ENCODE data around the gene EID1. TPM values are rescaled to one million over a fixed set of nuclear protein-coding genes. Genes with fewer than 3 reads are reported as not detected.

EID1 gene
- total and polyA plus RNA-seq, 2 donors (not counting 1 experiment from before 2014, with no cell fraction given) = 184 to 287 TPM

- H3K27ac ChIP-seq (ENCODE audit: insufficient read depth, low read length) = no peak overlapping the region
- no peak overlapping the region for H3K9ac ChIP-seq (ENCODE audit: insufficient read depth, low read length)
Observed at GRCh38 chr15:48875241-48875960, 2.5 kb upstream of the EID1 start.

GRCh38 chr15:48876057-48876456 lies 1.9 kb upstream of the EID1 start:
- Histone ChIP-seq H3K9ac (ENCODE audit: insufficient read depth, low read length) (no peak overlapping the region), H3K9me3 (ENCODE audit: control insufficient read depth, insufficient read depth, low read depth, low read length) (no peaks in the 10 kb centered on the region), H4K20me1 (ENCODE audit: control insufficient read depth, extremely low read depth, insufficient read depth, low read length) (no peaks in the 10 kb centered on the region), H2AFZ (ENCODE audit: low read length) (no peak overlapping the region), H3K79me2 (ENCODE audit: control insufficient read depth, insufficient read depth, low read length) (peaks cover 23% of the 10 kb centered on the region), H3K36me3 (ENCODE audit: control insufficient read depth, insufficient read depth, low read length) (no peaks in the 10 kb centered on the region), H3K4me2 (ENCODE audit: extremely low read depth, insufficient read depth, low read length) (no peak overlapping the region), H3K27ac (ENCODE audit: insufficient read depth, low read length) (no peak overlapping the region), H3K4me1 (ENCODE audit: control insufficient read depth, extremely low read depth, insufficient read depth, low read length) (peaks cover 3% of the 10 kb centered on the region), H3K4me3 (replicated peaks in 1 of 4; ENCODE audit: control extremely low read depth in 1 of 4, insufficient read depth in 1 of 4, low read depth in 3 of 4, low read length in 4 of 4) (no peak overlapping the region), H3K27me3 (ENCODE audit: control insufficient read depth, insufficient read depth, low read length) (no peaks in the 10 kb centered on the region)
- DNase-seq (ENCODE audit: low read depth in 2 of 2) = no peak
- no peak for TF ChIP-seq CTCF (conservative IDR thresholded peaks at IDR 0.05 in 1 of 2, IDR thresholded peaks at IDR 0.05 in 1 of 2; ENCODE audit: low read depth in 1 of 2, low read length in 2 of 2)
- no peak for TF ChIP-seq EZH2 (IDR thresholded peaks at IDR 0.05; ENCODE audit: low read length, missing control alignments)

More at GRCh38 chr15:48875241-48875960, 2.5 kb upstream of the EID1 start:
- no peaks in the 10 kb centered on the region for H3K9me3 ChIP-seq (ENCODE audit: control insufficient read depth, insufficient read depth, low read depth, low read length)
- no peak for DNase-seq (ENCODE audit: low read depth in 2 of 2)
- peaks cover 23% of the 10 kb centered on the region for H3K79me2 ChIP-seq (ENCODE audit: control insufficient read depth, insufficient read depth, low read length)
- H3K4me3 ChIP-seq (replicated peaks in 1 of 4; ENCODE audit: control extremely low read depth in 1 of 4, insufficient read depth in 1 of 4, low read depth in 3 of 4, low read length in 4 of 4) = no peak overlapping the region
- peaks cover 3% of the 10 kb centered on the region for H3K4me1 ChIP-seq (ENCODE audit: control insufficient read depth, extremely low read depth, insufficient read depth, low read length)
- H2AFZ ChIP-seq (ENCODE audit: low read length) = no peak overlapping the region
- no peak for TF ChIP-seq EZH2 (IDR thresholded peaks at IDR 0.05; ENCODE audit: low read length, missing control alignments)
- TF ChIP-seq CTCF (conservative IDR thresholded peaks at IDR 0.05 in 1 of 2, IDR thresholded peaks at IDR 0.05 in 1 of 2; ENCODE audit: low read depth in 1 of 2, low read length in 2 of 2) = no peak
- H3K36me3 ChIP-seq (ENCODE audit: control insufficient read depth, insufficient read depth, low read length) = no peaks in the 10 kb centered on the region
- no peaks in the 10 kb centered on the region for H3K27me3 ChIP-seq (ENCODE audit: control insufficient read depth, insufficient read depth, low read length)
- H3K4me2 ChIP-seq (ENCODE audit: extremely low read depth, insufficient read depth, low read length) = no peak overlapping the region
- H4K20me1 ChIP-seq (ENCODE audit: control insufficient read depth, extremely low read depth, insufficient read depth, low read length) = no peaks in the 10 kb centered on the region

- no peaks in the 10 kb centered on the region for H3K36me3 ChIP-seq (ENCODE audit: control insufficient read depth, insufficient read depth, low read length)
- peak overlapping the region; percentile 73 for H3K4me2 ChIP-seq (ENCODE audit: extremely low read depth, insufficient read depth, low read length)
- peaks cover 23% of the 10 kb centered on the region for H3K79me2 ChIP-seq (ENCODE audit: control insufficient read depth, insufficient read depth, low read length)
- H2AFZ ChIP-seq (ENCODE audit: low read length) = no peak overlapping the region
- H3K4me3 ChIP-seq (replicated peaks in 1 of 4; ENCODE audit: control extremely low read depth in 1 of 4, insufficient read depth in 1 of 4, low read depth in 3 of 4, low read length in 4 of 4) = peak overlapping the region; percentile 24 to 98 (median 74)
- no peaks in the 10 kb centered on the region for H3K9me3 ChIP-seq (ENCODE audit: control insufficient read depth, insufficient read depth, low read depth, low read length)
- no peak overlapping the region for H3K27ac ChIP-seq (ENCODE audit: insufficient read depth, low read length)
- no peaks in the 10 kb centered on the region for H3K27me3 ChIP-seq (ENCODE audit: control insufficient read depth, insufficient read depth, low read length)
- H4K20me1 ChIP-seq (ENCODE audit: control insufficient read depth, extremely low read depth, insufficient read depth, low read length) = no peaks in the 10 kb centered on the region
- H3K4me1 ChIP-seq (ENCODE audit: control insufficient read depth, extremely low read depth, insufficient read depth, low read length) = peaks cover 3% of the 10 kb centered on the region
- no peak for DNase-seq (ENCODE audit: low read depth in 2 of 2)
- TF ChIP-seq EZH2 (IDR thresholded peaks at IDR 0.05; ENCODE audit: low read length, missing control alignments) = no peak
- TF ChIP-seq CTCF (conservative IDR thresholded peaks at IDR 0.05 in 1 of 2, IDR thresholded peaks at IDR 0.05 in 1 of 2; ENCODE audit: low read depth in 1 of 2, low read length in 2 of 2) = no peak
- no peak overlapping the region for H3K9ac ChIP-seq (ENCODE audit: insufficient read depth, low read length)
Observed at GRCh38 chr15:48880070-48880634, 2.2 kb downstream of the EID1 start.

Measured in fibroblast of lung (primary cell).